GM19324 (cell line): ENCODE results near the gene LMF1.
"Not testable (repeated sequence)": the region's sequence is repeated elsewhere in the genome, so short reads cannot be mapped to it uniquely, and the experiment has no call there.

Experiments
- ATAC-seq: cut with Tn5 transposase; IDR thresholded peaks from one replicate; pipeline ENCODE4 v1.9.1; 2021; ENCODE audit warnings: mild to moderate bottlenecking, moderate library complexity; ENCODE audit not compliant: unreplicated experiment, low FRiP score

LMF1 gene

GRCh38 chr16:873889-874288, 96.9 kb downstream of the LMF1 start:
- no peak for ATAC-seq

GRCh38 chr16:873243-873661, 97.5 kb downstream of the LMF1 start:
- ATAC-seq, result no peak

GRCh38 chr16:872436-873242, 98.1 kb downstream of the LMF1 start:
- no peak for ATAC-seq

DNA sequence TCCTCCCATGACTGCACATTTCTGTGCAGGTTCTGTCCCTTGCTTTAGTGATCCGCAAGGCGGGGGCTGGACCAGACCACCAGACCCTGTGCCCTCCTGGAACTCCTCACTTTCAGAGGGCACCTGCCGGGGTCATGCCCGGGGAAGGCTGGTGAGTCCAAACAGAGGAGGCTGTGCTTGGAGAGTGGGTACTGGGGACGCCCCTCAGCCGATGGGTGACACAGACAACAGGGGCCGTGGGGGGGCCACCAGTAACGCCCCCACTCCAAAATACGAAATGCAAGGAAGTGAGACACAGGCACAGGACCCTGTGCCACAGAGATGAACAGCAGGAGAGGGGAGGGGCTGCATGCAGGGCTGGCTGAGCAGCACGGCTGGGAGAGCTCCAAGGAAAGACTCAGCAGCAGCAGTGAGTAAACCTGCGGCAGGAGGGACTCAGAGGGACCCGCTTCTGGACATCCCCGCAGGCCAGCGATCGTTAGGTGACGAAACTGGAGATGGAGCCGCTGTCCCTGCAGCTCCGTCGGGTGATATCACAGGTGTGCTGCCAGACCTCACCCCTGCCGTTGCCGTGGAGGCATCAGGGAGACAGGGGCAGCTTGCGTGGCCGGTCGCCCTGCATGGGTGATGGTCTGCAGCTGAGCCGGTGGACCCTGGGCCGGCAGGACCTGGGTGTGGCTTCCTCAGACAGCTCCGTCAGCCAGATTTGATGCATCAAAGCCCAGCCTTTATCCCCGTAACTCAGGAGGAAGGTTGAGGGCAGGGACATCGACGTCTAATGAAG, 99.0 kb downstream of the LMF1 start:
- no peak for ATAC-seq

- no peak for ATAC-seq
These were observed 99.8 kb downstream of the LMF1 start for GRCh38 chr16:870856-871561.

DNA sequence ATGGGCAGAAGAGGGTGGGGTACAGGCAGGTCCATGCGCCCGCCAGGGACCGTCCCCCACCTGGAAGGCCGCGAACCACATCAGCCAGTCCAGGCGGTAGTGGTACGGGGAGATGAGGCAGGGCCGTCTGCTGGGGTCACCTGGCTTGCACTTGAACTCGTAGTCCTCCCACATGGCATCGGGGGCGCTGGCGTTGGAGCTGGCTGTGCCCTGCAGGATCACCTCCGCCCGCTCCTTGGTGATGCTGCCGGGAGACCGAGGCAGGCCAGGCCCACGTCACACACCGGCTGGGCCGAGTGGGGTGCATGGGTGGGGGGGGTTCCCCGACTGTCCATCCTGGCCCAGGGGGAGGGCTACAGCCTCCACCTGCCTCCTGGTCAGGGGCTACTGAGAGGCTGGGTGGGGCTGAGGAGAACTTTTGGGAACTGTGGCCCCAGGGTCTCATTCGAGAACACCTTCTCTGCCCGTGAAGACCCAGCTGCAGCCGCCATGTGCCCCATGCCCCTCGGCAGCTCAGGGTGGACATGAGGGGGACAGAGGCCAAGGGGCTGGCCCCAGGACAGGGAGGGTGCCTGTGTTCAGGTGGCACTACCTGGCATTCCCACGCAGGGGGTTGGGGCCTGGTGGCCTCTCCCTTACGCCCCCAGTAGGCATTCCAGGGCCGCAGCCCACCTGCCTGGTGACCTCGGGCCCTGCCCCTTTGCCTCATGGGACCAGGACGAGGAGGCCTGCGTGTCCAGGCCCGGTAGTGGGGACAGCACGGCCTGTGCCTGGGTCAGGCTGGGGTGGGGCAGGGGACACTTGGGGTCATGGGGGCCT, 100.8 kb downstream of the LMF1 start:
- ATAC-seq, result no peak

- ATAC-seq, result no peak
These were observed 101.7 kb downstream of the LMF1 start for GRCh38 chr16:868846-869822.

GRCh38 chr16:868386-868755, 102.4 kb downstream of the LMF1 start:
- no peak for ATAC-seq

GRCh38 chr16:867421-868385, 103.1 kb downstream of the LMF1 start:
- no peak for ATAC-seq

- ATAC-seq, result no peak
These were observed 104.4 kb downstream of the LMF1 start for GRCh38 chr16:866252-866896.

DNA sequence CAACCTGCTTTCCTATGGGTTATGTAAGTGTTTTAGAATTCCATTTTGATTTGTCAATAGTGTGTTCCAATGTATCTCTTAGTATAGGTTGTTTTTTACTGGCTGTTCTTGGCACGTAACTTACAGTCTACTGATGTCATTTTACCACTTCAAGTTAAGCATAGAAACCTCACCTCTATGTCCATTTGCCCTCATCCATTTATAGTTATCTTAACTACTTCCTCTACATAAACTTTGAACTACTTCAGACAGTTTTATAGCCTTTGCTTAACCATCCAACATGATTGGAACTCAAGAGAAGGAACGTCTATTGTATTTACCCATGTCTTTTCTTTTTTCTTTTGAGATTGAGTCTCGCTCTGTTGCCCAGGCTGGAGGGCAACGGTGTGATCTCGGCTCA, 105.8 kb downstream of the LMF1 start:
- no peak for ATAC-seq

DNA sequence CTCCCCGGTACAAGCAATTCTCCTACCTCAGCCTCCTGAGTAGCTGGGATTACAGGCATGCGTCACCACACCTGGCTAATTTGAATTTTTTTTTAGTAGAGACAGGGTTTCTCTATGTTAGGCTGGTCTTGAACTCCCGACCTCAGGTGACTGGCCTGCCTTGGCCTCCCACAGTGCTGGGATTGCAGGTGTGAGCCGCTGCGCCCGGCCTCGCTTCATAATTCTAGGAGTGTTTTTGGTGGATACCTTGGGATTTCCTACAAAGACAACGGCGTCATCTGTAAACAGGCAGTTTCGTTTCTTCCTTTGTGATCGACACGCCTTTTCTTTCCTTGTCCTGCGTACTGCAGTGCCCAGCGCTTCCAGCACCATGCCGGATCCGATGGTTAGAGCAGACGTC, 109.3 kb downstream of the LMF1 start:
- no peak for ATAC-seq

- ATAC-seq, result no peak
These were observed 109.9 kb downstream of the LMF1 start for GRCh38 chr16:860891-861290.

DNA sequence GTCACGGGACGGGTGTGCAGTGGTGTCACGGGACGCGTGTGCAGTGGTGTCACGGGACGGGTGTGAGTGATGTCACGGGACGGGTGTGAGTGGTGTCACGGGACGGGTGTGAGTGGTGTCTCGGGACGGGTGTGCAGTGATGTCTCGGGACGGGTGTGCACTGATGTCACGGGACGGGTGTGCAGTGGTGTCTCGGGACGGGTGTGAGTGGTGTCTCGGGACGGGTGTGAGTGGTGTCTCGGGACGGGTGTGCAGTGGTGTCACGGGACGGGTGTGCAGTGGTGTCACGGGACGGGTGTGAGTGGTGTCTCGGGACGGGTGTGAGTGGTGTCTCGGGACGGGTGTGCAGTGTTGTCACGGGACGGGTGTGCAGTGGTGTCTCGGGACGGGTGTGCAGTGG, 111.8 kb downstream of the LMF1 start:
- ATAC-seq, result not testable (repeated sequence)

- ATAC-seq, result not testable (repeated sequence)
These were observed 112.3 kb downstream of the LMF1 start for GRCh38 chr16:858441-858840.

DNA sequence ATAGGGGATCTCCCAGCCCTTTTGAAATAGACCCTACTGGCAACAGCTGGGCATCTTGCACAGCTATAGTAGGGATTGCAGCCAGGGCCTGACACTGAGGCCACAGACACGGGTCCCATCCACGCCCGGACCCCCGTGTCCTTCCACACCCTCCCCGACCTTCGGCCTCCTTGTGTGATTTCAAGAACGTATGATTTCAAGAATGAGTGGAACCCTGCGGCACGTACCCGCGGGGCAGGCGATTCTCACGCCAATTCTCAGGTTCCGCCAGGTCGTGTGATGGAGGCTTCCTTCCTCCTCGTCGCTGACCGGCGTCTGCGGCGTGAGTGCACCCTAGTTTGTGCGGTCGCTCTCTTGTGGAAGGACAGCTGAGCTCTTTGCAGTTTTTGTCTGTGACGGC, 114.0 kb downstream of the LMF1 start:
- ATAC-seq, result no peak

DNA sequence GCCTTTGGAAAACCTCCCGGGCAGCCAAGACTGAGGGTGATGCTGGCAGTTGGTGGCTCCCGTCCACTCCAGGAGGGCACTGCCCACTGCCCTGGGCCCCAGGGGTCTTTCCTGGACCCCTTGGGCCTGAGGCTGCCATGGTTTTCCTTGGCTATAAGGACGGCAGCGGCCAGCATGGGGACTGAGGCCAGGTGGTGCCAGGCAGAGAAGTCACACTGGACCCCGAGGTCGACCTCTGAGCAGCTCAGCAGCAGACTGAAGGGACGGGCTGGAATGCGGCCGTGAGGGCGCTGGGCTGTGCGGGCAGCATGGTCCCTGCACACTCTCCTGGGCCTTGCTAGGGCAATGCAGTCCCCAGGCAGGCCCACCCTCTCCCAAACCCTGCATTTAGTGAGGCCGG, 114.7 kb downstream of the LMF1 start:
- no peak for ATAC-seq

GRCh38 chr16:855471-855870, 115.3 kb downstream of the LMF1 start:
- no peak for ATAC-seq
